ENCODE results near the gene APPL1. TPM values are rescaled to one million over a fixed set of nuclear protein-coding genes. Genes with fewer than 3 reads are reported as not detected.

APPL1 gene
- total RNA-seq, 1 experiment from 2014 or later: 34.6 TPM

DNA sequence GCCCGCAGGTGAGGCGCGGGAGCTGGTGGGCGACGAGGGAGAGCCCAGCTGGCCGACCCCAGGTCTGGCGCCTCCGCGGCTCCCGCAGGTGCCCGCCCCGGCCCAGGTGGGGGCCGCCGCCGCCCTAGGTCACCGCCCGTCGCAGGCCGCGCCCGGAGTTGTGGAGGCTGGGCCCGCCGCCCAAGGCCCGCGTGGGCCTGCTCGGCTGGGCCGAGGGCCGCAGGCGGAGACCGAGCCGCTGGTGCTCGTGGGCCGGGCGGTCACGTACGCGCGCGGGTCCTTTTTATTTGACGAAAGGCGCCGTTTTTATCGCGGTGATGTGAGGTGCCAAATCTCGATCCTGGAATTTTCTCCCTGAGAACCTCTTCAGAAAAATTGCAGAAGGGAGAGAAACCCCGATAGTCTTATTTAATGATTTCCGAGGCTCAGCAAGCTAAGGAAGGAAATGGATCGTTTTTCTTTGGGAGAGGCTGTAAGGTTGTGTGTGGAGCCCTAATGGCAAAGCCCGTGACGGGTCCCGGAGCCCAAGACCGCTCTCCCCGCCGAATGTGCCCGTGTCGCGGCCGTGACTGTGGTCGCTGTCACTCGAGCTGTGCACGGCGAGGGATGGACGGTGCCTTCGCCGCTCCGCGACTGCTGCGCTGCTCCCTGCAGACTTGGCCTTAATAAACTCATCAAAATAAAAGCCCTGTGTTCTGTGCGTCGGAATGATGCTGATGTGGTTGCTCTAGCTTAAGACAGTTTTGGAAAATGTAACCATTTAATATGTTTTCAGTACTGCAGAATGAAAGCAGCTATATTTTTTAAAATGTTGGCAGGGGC, 612 bp downstream of the APPL1 start:
- no peaks in the 10 kb centered on the region for H3K27me3 ChIP-seq (ENCODE audit: low read length)

DNA sequence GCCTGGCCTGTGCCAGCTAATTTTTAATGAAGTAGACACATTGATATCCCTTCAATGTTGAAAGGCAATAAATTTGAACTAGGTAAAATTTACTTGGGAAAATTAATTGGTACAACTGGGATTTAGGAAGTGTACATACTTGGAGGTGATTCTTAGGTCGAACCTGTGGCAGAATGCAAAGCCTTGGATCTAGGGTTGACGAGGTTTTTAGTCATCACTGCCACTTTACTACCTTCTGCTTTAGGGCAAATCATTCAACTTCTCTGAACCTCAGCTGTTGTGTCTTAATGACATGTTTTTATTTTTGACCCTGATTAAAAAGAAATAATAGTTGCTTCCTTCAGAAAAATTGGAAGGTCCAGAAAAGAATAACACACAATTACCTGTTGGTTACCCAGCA, 2.5 kb downstream of the APPL1 start:
- Histone ChIP-seq H2AFZ (ENCODE audit: low read length) (no peak overlapping the region), H3K4me3 (ENCODE audit: low read length) (peak overlapping the region; percentile 45; the same call in 1 of the 2 replicates), H3K36me3 (ENCODE audit: low read depth, low read length) (no peaks in the 10 kb centered on the region), H3K79me2 (ENCODE audit: low read length) (peaks cover 56% of the 10 kb centered on the region), H3K9me3 (ENCODE audit: low read length) (no peaks in the 10 kb centered on the region), H3K9me2 (replicated peaks; ENCODE audit: low read length) (no peaks in the 10 kb centered on the region), H3K27me3 (ENCODE audit: low read length) (no peaks in the 10 kb centered on the region), H3K4me1 (ENCODE audit: insufficient read depth, low read length) (peaks cover 26% of the 10 kb centered on the region), H4K20me1 (ENCODE audit: low read length) (peaks cover 23% of the 10 kb centered on the region), H3F3A (ENCODE audit: low read length, unreplicated experiment) (no peaks in the 10 kb centered on the region), H3K9ac (ENCODE audit: low read length) (peak overlapping the region; percentile 23), H3K27ac (ENCODE audit: low read length) (peak overlapping the region; percentile 65), H3K4me2 (ENCODE audit: low read length) (peak overlapping the region; percentile 89)
- BruUV-seq (replicated peaks): no TSS peak
- DNase-seq (peak; percentile 76), ATAC-seq (no peak; the same call in 1 of the 2 replicates)
- TF ChIP-seq EZH2phosphoT487 (IDR thresholded peaks at IDR 0.05; ENCODE audit: borderline replicate concordance, low read length) (no peak), EZH2 (IDR thresholded peaks at IDR 0.05; ENCODE audit: low read length, unreplicated experiment) (no peak), CTCF (conservative IDR thresholded peaks at IDR 0.05; ENCODE audit: low read depth, low read length) (no peak)
- ChIA-PET CTCF (no interaction called here), POLR2A (ENCODE audit: unreplicated experiment) (interaction anchor here (0.7 kb wide), 1 partner anchor 364 kb away, joined by 4 read pairs; no protein-coding TSS in a partner anchor)
- intact Hi-C loops (cut with micrococcal nuclease): loop anchor here (1.0 kb wide), 1 partner anchor 8 kb away; no protein-coding TSS in a partner anchor

More for the DNA sequence above, 612 bp downstream of the APPL1 start:
- CTCF ChIA-PET: interaction anchor here (0.9 kb wide), 1 partner anchor 169 kb away, joined by 3 read pairs; no protein-coding TSS in a partner anchor
- no peaks in the 10 kb centered on the region for H3K36me3 ChIP-seq (ENCODE audit: low read depth, low read length)
- H2AFZ ChIP-seq (ENCODE audit: low read length): peak overlapping the region; percentile 92
- peaks cover 30% of the 10 kb centered on the region for H3K4me1 ChIP-seq (ENCODE audit: insufficient read depth, low read length)
- peaks cover 23% of the 10 kb centered on the region for H4K20me1 ChIP-seq (ENCODE audit: low read length)
- peak overlapping the region; percentile 89 for H3K4me2 ChIP-seq (ENCODE audit: low read length)
- no peak for TF ChIP-seq CTCF (conservative IDR thresholded peaks at IDR 0.05; ENCODE audit: low read depth, low read length)
- TF ChIP-seq EZH2phosphoT487 (IDR thresholded peaks at IDR 0.05; ENCODE audit: borderline replicate concordance, low read length): no peak
- TF ChIP-seq EZH2 (IDR thresholded peaks at IDR 0.05; ENCODE audit: low read length, unreplicated experiment): no peak
- peak overlapping the region; percentile 17 for H3K27ac ChIP-seq (ENCODE audit: low read length)
- DNase-seq (peak; percentile 51), ATAC-seq (peak; percentile 43)
- no peaks in the 10 kb centered on the region for H3K9me2 ChIP-seq (replicated peaks; ENCODE audit: low read length)
- peak overlapping the region; percentile 89 for H3K4me3 ChIP-seq (ENCODE audit: low read length)
- BruUV-seq (replicated peaks): no TSS peak
- no peaks in the 10 kb centered on the region for H3K9me3 ChIP-seq (ENCODE audit: low read length)
- intact Hi-C loops (cut with micrococcal nuclease): loop anchor here (1.0 to 5.0 kb wide), 3 partner anchors 204 to 354 kb away; no protein-coding TSS in a partner anchor
- no peaks in the 10 kb centered on the region for H3F3A ChIP-seq (ENCODE audit: low read length, unreplicated experiment)
- H3K79me2 ChIP-seq (ENCODE audit: low read length): peaks cover 49% of the 10 kb centered on the region
- H3K9ac ChIP-seq (ENCODE audit: low read length): peak overlapping the region; percentile 78
- POLR2A ChIA-PET (ENCODE audit: unreplicated experiment): interaction anchor here (0.5 to 1.1 kb wide), 4 partner anchors 8 to 169 kb away, joined by 3 to 18 read pairs (median 5); no protein-coding TSS in a partner anchor

Data from PC-3 (cell line).